NCI-H1417 (cell line): ENCODE data around the gene EXOC3.

Experiments used
- DNase-seq, 3 experiments: peaks; one replicate each; lab custom pipeline; 2025; lab: John Stamatoyannopoulos, UW

EXOC3 gene

GRCh38 chr5:425714-426113 lies 17.3 kb upstream of the EXOC3 start:
- peak; percentile 19 to 59 (median 21) for DNase-seq

DNA sequence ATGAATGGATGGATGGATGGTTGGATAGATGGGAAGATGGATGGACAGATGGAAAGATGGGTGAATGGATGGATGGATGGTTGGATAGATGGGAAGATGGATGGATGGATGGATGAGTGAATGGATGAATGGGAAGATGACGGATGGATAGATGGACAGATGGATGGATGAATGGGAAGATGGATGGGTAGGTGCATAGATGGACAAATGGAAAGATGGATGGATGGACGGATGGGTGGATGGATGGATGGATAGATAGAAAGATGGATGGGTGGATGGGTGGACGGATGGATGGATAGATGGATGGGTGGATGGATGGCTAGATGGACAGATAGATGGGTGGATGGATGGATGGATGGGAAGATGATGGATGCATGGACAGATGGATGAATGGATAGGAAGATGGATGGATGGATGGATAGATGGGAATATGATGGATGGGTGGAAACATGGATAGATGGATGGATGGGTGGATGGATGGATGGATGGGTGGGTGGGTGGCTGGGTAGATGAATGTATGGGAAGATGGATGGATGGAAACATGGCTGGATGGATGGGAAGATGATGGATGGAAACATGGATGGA lies 16.5 kb upstream of the EXOC3 start:
- no peak for DNase-seq

DNA sequence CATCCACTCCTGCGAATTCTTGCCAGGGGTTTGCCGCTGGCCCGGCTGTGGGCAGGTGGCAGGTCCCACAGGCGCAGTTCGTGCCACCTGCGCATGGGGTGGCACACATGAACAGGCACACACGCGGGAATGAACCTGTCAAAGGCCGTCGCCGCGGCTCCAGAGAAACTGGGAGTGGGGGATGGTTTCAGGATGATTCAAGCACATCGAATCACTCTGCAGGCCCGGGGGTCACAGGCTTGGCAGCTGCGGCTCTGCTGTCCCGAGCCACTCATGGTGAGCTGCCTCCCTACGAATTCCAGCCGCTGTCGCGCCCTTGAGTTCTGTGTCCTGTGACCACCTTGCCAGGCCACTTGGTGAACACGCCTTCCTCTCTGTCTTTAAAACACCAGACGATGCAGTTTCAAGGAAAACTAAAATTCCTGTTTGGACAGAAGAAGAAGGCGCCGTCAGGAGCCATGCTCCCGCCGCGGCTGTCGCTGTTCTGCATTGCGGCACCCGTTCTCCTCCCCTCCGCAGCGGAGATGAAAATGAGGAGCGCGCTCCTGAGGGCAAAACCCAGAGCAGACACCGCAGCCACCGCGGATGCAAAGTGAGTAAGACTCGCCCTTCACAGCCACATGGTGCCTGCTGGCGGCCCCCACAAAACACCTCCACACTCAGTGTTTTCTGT lies 15.4 kb upstream of the EXOC3 start:
- no peak for DNase-seq

DNA sequence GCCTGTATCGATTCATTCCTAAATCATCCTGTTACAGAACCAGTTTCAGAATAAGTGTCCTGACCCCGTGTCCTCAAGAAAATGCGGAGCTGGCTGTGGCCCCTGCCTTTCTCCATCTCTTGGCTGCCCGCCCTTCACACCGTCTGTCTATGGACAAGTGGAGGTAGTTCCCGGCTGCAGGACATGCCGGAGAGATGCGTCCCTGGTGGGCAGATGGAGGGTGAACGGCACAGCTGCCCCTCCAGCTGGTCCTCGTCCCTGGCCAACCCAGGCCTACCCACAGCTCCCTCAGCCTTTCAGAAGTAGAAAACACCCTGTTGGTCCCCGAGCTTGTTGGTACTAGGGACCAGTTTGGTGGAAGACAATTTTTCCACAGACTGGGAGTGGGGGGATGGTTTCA lies 14.8 kb upstream of the EXOC3 start:
- no peak for DNase-seq

GRCh38 chr5:428754-429452 lies 14.1 kb upstream of the EXOC3 start:
- DNase-seq: no peak

DNA sequence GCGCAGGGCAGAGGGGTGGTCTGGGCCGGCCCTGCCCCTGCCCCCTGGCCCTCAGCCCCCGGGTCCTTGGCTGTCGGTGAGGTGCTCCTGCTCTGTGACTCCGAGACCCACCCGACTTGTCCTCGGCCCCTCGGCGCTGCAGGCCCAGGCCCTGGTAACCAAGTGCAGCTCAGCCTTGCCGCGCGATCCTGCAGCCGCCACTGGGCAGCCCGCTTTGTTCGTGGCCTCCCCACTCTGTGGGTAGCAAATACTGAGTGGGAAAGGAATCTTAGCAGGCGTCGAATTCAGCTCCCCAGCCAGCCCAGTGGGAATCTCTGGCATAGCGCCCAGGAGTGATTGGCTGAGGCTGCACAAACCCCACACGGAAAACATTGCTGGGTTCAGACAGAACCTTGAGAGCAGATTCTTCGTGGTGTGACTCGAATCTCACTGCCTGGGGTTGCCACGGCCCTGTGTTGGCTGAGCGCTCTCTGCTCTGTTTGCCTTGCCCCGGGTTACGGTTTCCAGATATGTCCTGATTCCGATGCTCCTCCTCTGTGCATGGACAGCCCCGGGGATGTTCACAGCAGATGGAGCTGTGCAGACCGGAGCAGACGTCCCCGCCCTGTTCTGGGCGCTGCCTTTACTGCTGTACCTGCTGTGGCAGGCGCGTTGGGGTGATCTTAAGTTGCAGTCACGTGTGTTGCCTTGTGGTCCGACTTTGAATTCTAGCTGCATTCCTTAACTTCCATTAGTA lies 13.4 kb upstream of the EXOC3 start:
- DNase-seq: no peak

DNA sequence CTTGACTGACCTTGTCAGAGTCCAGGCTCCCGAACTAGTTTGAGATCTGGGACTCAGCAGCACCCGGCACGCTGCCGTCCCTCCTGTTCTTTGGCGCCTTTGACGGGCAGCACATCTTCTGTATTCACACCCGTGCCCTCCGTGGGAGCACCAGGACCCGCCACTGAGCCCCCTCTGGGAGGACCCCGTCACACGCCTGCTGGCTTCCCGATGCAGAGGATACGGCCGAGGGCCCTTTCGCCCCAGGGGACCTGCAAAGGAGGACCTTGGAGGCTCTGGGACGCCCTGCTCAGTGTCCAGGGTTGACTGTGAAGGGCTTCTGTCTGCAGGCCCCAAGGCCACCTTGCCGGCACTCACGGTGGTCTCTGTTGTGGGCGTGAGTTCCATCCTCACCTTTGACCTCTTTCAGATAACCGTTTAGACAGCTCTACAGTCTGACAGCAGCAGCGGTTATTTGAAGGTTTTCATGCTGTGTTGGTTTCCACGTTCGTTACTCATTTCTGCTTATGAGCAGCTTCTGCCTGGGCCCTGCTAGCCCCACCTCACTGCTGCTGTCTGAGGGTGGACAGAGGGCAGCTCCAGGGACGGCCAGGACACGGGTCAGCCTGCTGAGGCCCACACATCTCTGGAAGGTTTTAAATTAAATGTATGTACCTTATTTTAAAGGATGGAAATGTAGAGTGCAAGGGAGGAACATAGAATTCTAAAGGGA lies 12.6 kb upstream of the EXOC3 start:
- no peak for DNase-seq

DNA sequence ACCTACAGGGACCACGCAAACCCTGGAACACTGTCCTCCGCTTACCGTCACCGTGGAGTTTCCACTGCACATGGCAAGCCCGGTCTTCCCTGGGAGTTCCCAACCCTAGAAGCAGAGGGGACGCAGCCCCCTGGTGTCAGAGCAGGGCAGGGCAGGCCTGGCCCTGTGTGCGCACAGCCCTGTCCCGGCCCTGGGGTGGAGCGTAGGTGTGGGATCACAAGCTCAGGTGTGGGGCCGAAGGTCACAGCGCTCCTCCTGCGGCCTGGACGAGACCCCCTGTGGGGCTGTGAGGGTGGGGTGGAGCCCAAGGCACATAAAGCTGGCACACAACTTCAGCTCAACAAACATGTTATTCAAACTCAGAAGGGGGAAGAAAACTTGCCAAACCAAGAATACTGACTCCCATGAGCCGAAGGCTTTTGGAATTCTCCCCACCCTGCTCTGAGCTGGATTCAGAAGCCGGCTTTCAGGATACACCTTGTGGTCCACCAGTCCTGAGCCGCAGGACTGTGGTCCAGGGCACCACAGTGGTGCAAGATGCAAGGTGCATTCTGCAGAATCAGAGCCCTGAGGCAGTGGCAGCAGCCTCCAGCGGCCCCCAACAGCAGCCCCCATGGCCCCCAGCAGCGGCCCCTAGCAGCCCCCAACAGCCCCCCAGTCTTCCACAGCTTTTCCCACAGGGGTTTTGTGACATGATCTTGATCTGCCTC lies 11.8 kb upstream of the EXOC3 start:
- DNase-seq: peak; percentile 39 to 77 (median 58)

- no peak for DNase-seq
Observed at GRCh38 chr5:431711-432050, 11.3 kb upstream of the EXOC3 start.

DNA sequence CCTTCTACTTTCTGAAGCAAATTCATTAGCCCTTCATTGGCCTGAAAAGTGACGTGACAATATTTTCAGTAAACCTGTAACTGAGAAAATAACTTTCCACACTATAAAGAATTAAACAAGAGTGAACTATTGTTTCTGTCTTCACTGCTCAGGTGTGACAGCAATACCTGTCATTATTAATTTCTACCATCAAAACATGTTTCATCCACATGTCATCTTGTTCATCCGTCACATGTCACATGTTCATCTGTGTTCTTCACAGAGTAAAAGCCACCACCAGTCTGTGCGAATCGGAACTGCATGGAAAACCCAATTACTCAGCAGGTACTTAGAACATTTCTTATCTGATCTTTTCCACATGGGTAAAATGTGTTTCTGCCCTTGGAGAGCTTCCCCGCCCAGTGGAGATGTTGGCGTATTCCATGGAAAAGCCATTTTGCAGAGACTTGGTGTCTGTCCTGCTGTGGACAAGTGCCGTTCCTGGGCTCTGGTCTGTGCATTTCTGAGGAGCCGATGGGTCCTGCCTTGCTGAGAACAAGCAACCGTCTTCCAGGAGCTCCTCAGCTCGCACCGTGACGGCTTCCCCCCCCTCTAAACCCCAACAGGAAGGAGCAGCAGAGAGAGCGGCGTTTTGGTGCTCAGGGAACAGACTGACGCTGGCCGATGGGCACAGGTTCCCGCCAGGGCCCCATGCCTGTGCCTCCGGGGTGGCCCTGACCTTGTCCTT lies 10.6 kb upstream of the EXOC3 start:
- DNase-seq: no peak

GRCh38 chr5:432928-433791 lies 9.8 kb upstream of the EXOC3 start:
- DNase-seq: no peak

- DNase-seq: no peak
Observed at GRCh38 chr5:433836-434235, 9.1 kb upstream of the EXOC3 start.

GRCh38 chr5:434443-435146 lies 8.4 kb upstream of the EXOC3 start:
- no peak for DNase-seq

- no peak for DNase-seq
Observed at GRCh38 chr5:435156-435790, 7.7 kb upstream of the EXOC3 start.

- DNase-seq: peak in 2 of 3 experiments; percentile 39 to 55
Observed at GRCh38 chr5:435961-436640, 6.9 kb upstream of the EXOC3 start.

- DNase-seq: no peak
Observed at GRCh38 chr5:436641-436975, 6.4 kb upstream of the EXOC3 start.

- DNase-seq: peak in 1 of 3 experiments; percentile 48
Observed at GRCh38 chr5:437281-437771, 5.7 kb upstream of the EXOC3 start.

DNA sequence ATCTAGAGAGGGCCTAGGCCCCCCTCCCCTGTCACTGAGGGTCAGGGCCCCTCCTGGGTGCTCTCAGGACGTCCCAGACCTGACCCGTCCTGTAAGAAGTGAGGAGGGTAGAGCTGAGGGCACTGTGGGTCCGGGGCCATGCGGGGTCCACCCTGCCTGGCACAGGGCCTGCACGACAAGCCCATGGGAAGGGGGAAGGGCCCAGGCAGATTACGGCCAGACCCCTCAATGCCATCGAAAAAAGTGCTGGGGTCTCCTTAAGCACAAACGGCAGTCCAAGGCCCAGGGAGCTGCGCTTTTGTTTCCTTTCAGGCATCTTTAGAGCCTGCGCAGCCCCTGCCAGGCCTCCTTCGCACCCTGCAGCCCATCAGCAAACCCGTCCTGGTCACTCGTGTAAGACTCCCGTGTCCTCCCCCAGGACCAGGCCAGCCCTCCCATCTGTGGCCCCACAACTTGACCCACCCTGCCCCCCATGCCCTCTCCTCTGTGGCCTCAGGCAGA lies 4.4 kb upstream of the EXOC3 start:
- no peak for DNase-seq
